Measurements from ENCODE around the gene MAPK13. TPM values are rescaled to one million over a fixed set of nuclear protein-coding genes. Genes with fewer than 3 reads are reported as not detected.

The MAPK13 gene
- total RNA-seq, 1 donor from 2014 or later: 5.8 TPM

- H3K9ac ChIP-seq (ENCODE audit: low read length): no peak overlapping the region
- H3K27ac Mint-ChIP-seq (ENCODE audit: unreplicated experiment): no peak overlapping the region
- no peak overlapping the region for H3K4me2 ChIP-seq (ENCODE audit: low read length)
- H3K36me3 Mint-ChIP-seq (ENCODE audit: low read depth, unreplicated experiment): no peaks in the 10 kb centered on the region
- FAIRE-seq: no peak
- TF ChIP-seq CTCF (IDR thresholded peaks at IDR 0.05; ENCODE audit: insufficient read depth, low read depth, low read length) (no peak), EZH2 (IDR thresholded peaks at IDR 0.05; ENCODE audit: insufficient read depth, low read length) (no peak)
- H3K9me3 ChIP-seq (ENCODE audit: insufficient read depth, low read depth, low read length): no peaks in the 10 kb centered on the region
- H3K27me3 ChIP-seq (ENCODE audit: insufficient read depth, low read length): no peaks in the 10 kb centered on the region
- H2AFZ ChIP-seq (ENCODE audit: low read depth, low read length): no peak overlapping the region
- no peak for DNase-seq (ENCODE audit: low read depth)
- peaks cover 11% of the 10 kb centered on the region for H3K9me3 Mint-ChIP-seq (ENCODE audit: unreplicated experiment)
- no peak overlapping the region for H3K27ac ChIP-seq (ENCODE audit: low read depth, low read length)
- H3K4me3 Mint-ChIP-seq (ENCODE audit: unreplicated experiment): no peak overlapping the region
- no peaks in the 10 kb centered on the region for H3K79me2 ChIP-seq (ENCODE audit: insufficient read depth, low read length)
- H3K4me1 ChIP-seq (ENCODE audit: insufficient read depth, low read length): no peaks in the 10 kb centered on the region
- peaks cover 2% of the 10 kb centered on the region for H3K27me3 Mint-ChIP-seq (ENCODE audit: low read depth, unreplicated experiment)
- no peaks in the 10 kb centered on the region for H4K20me1 ChIP-seq (ENCODE audit: insufficient read depth, low read length)
- no peaks in the 10 kb centered on the region for H3K4me1 Mint-ChIP-seq (ENCODE audit: low read depth, unreplicated experiment)
- H3K36me3 ChIP-seq (ENCODE audit: insufficient read depth, low read length): no peaks in the 10 kb centered on the region
- H3K4me3 ChIP-seq (ENCODE audit: insufficient read depth, low read depth, low read length): no peak overlapping the region
Measured at GRCh38 chr6:36145495-36145894, 15.2 kb downstream of the MAPK13 start.

- Histone ChIP-seq H3K79me2 (ENCODE audit: insufficient read depth, low read length) (no peaks in the 10 kb centered on the region), H3K36me3 (ENCODE audit: insufficient read depth, low read length) (no peaks in the 10 kb centered on the region), H3K4me3 (ENCODE audit: insufficient read depth, low read depth, low read length) (no peak overlapping the region), H3K4me2 (ENCODE audit: low read length) (no peak overlapping the region), H3K4me1 (ENCODE audit: insufficient read depth, low read length) (no peaks in the 10 kb centered on the region), H3K27ac (ENCODE audit: low read depth, low read length) (no peak overlapping the region), H3K27me3 (ENCODE audit: insufficient read depth, low read length) (no peaks in the 10 kb centered on the region), H3K9ac (ENCODE audit: low read length) (no peak overlapping the region), H2AFZ (ENCODE audit: low read depth, low read length) (no peak overlapping the region), H4K20me1 (ENCODE audit: insufficient read depth, low read length) (no peaks in the 10 kb centered on the region), H3K9me3 (ENCODE audit: insufficient read depth, low read depth, low read length) (no peaks in the 10 kb centered on the region)
- no peak overlapping the region for H3K4me3 Mint-ChIP-seq (ENCODE audit: unreplicated experiment)
- DNase-seq (ENCODE audit: low read depth) (no peak), FAIRE-seq (no peak)
- H3K4me1 Mint-ChIP-seq (ENCODE audit: low read depth, unreplicated experiment): no peaks in the 10 kb centered on the region
- H3K27me3 Mint-ChIP-seq (ENCODE audit: low read depth, unreplicated experiment): peaks cover 2% of the 10 kb centered on the region
- peaks cover 11% of the 10 kb centered on the region for H3K9me3 Mint-ChIP-seq (ENCODE audit: unreplicated experiment)
- no peak overlapping the region for H3K27ac Mint-ChIP-seq (ENCODE audit: unreplicated experiment)
- no peaks in the 10 kb centered on the region for H3K36me3 Mint-ChIP-seq (ENCODE audit: low read depth, unreplicated experiment)
- TF ChIP-seq EZH2 (IDR thresholded peaks at IDR 0.05; ENCODE audit: insufficient read depth, low read length) (no peak), CTCF (IDR thresholded peaks at IDR 0.05; ENCODE audit: insufficient read depth, low read depth, low read length) (no peak)
Measured at GRCh38 chr6:36147294-36147693, 17.0 kb downstream of the MAPK13 start.

GRCh38 chr6:36149476-36149875 is 19.2 kb downstream of the MAPK13 start:
- H2AFZ ChIP-seq (ENCODE audit: low read depth, low read length): no peak overlapping the region
- no peak overlapping the region for H3K9ac ChIP-seq (ENCODE audit: low read length)
- no peaks in the 10 kb centered on the region for H3K27me3 ChIP-seq (ENCODE audit: insufficient read depth, low read length)
- TF ChIP-seq CTCF (IDR thresholded peaks at IDR 0.05; ENCODE audit: insufficient read depth, low read depth, low read length): no peak
- no peak for TF ChIP-seq EZH2 (IDR thresholded peaks at IDR 0.05; ENCODE audit: insufficient read depth, low read length)
- no peak overlapping the region for H3K4me3 ChIP-seq (ENCODE audit: insufficient read depth, low read depth, low read length)
- H3K79me2 ChIP-seq (ENCODE audit: insufficient read depth, low read length): no peaks in the 10 kb centered on the region
- no peaks in the 10 kb centered on the region for H3K4me1 ChIP-seq (ENCODE audit: insufficient read depth, low read length)
- Mint-ChIP-seq H3K4me3 (ENCODE audit: unreplicated experiment) (no peak overlapping the region), H3K9me3 (ENCODE audit: unreplicated experiment) (peaks cover 15% of the 10 kb centered on the region), H3K27ac (ENCODE audit: unreplicated experiment) (no peak overlapping the region), H3K36me3 (ENCODE audit: low read depth, unreplicated experiment) (no peaks in the 10 kb centered on the region), H3K4me1 (ENCODE audit: low read depth, unreplicated experiment) (no peaks in the 10 kb centered on the region), H3K27me3 (ENCODE audit: low read depth, unreplicated experiment) (peaks cover 2% of the 10 kb centered on the region)
- no peaks in the 10 kb centered on the region for H3K9me3 ChIP-seq (ENCODE audit: insufficient read depth, low read depth, low read length)
- FAIRE-seq (no peak), DNase-seq (ENCODE audit: low read depth) (no peak)
- H3K27ac ChIP-seq (ENCODE audit: low read depth, low read length): no peak overlapping the region
- H3K36me3 ChIP-seq (ENCODE audit: insufficient read depth, low read length): no peaks in the 10 kb centered on the region
- no peak overlapping the region for H3K4me2 ChIP-seq (ENCODE audit: low read length)
- H4K20me1 ChIP-seq (ENCODE audit: insufficient read depth, low read length): no peaks in the 10 kb centered on the region
